ENCODE measurements around the gene ITPRID1.

- TF ChIP-seq ZNF551 (CRISPR knock-in tag; IDR thresholded peaks at IDR 0.05), result no peak
- TF ChIP-seq SRSF9 (IDR thresholded peaks at IDR 0.05; ENCODE audit: borderline replicate concordance, low read depth, low read length), result no peak
- no peak for TF ChIP-seq ELK3 (CRISPR knock-in tag; IDR thresholded peaks at IDR 0.05)
- no peak for TF ChIP-seq ATF7 (IDR thresholded peaks at IDR 0.05)
- TF ChIP-seq CTCF (IDR thresholded peaks at IDR 0.05 in 2 of 3, conservative IDR thresholded peaks at IDR 0.05 in 1 of 3; ENCODE audit: insufficient read depth in 2 of 3, low read depth in 1 of 3, low read length in 3 of 3), result no peak
- TF ChIP-seq CLOCK (CRISPR knock-in tag; IDR thresholded peaks at IDR 0.05; ENCODE audit: borderline replicate concordance), result no peak
- TF ChIP-seq GABPA (tag; conservative IDR thresholded peaks at IDR 0.05; ENCODE audit: low read depth), result no peak
- no peak for TF ChIP-seq PTTG1 (tag; IDR thresholded peaks at IDR 0.05; ENCODE audit: low read depth)
- no peak for TF ChIP-seq ZNF12 (CRISPR knock-in tag; IDR thresholded peaks at IDR 0.05)
- no peak for TF ChIP-seq GTF2F1 (IDR thresholded peaks at IDR 0.05; ENCODE audit: low read depth, low read length)
- no peak for TF ChIP-seq ZNF224 (CRISPR knock-in tag; IDR thresholded peaks at IDR 0.05)
Observed at GRCh38 chr7:31603046-31603445, 89.2 kb downstream of the ITPRID1 start.
